Skeletal muscle satellite cell (primary cell): ENCODE measurements around the gene HOXA5.

Experiments used
- H3K27me3 ChIP-seq: 2 replicates; pipeline ENCODE4 v1.7.0; 2013; ENCODE audit warnings: low read length; ENCODE audit not compliant: control insufficient read depth, insufficient read depth
- H3K36me3 ChIP-seq: 2 replicates; pipeline ENCODE4 v1.7.0; 2013; ENCODE audit warnings: mild to moderate bottlenecking, control low read depth, low read length; ENCODE audit not compliant: insufficient read depth
- H3K4me1 ChIP-seq: 2 replicates; pipeline ENCODE4 v1.7.0; 2013; ENCODE audit warnings: low read length; ENCODE audit not compliant: control insufficient read depth, insufficient read depth
- H3K4me2 ChIP-seq: 2 replicates; pipeline ENCODE4 v1.7.0; 2013; ENCODE audit warnings: mild to moderate bottlenecking, low read length
- H3K4me3 ChIP-seq: 2 replicates; pipeline ENCODE4 v1.7.0; 2013; ENCODE audit warnings: low read length
- H3K9ac ChIP-seq: 2 replicates; pipeline ENCODE4 v1.7.0; 2013; ENCODE audit warnings: mild to moderate bottlenecking, low read depth, low read length, moderate library complexity
- H3K9me3 ChIP-seq: replicated peaks from 2 replicates; pipeline ENCODE4 v1.7.0; 2013; ENCODE audit warnings: mild to moderate bottlenecking, control low read depth, low read length

HOXA5 gene

GRCh38 chr7:27123007-27123476, 20.4 kb downstream of the HOXA5 start:
- Histone ChIP-seq H3K36me3 (peaks cover 13% of the 10 kb centered on the region), H3K4me2 (no peak overlapping the region), H3K27me3 (no peaks in the 10 kb centered on the region), H3K9me3 (no peaks in the 10 kb centered on the region), H3K9ac (no peak overlapping the region), H3K4me3 (no peak overlapping the region), H3K4me1 (no peaks in the 10 kb centered on the region)

GRCh38 chr7:27122077-27122910, 21.2 kb downstream of the HOXA5 start:
- Histone ChIP-seq H3K27me3 (no peaks in the 10 kb centered on the region), H3K4me1 (no peaks in the 10 kb centered on the region), H3K4me2 (no peak overlapping the region), H3K36me3 (peaks cover 13% of the 10 kb centered on the region), H3K9ac (no peak overlapping the region), H3K9me3 (no peaks in the 10 kb centered on the region), H3K4me3 (no peak overlapping the region)

GRCh38 chr7:27121684-27122076, 21.8 kb downstream of the HOXA5 start:
- H3K27me3 ChIP-seq: no peaks in the 10 kb centered on the region
- no peak overlapping the region for H3K4me3 ChIP-seq
- H3K4me1 ChIP-seq: no peaks in the 10 kb centered on the region
- H3K9me3 ChIP-seq: no peaks in the 10 kb centered on the region
- H3K9ac ChIP-seq: no peak overlapping the region
- no peak overlapping the region for H3K4me2 ChIP-seq
- peaks cover 13% of the 10 kb centered on the region for H3K36me3 ChIP-seq

- Histone ChIP-seq H3K27me3 (no peaks in the 10 kb centered on the region), H3K4me3 (no peak overlapping the region), H3K4me1 (peaks cover 8% of the 10 kb centered on the region), H3K4me2 (no peak overlapping the region), H3K9ac (no peak overlapping the region), H3K9me3 (no peaks in the 10 kb centered on the region), H3K36me3 (peaks cover 10% of the 10 kb centered on the region)
These were observed 24.0 kb downstream of the HOXA5 start for GRCh38 chr7:27119412-27119911.

- Histone ChIP-seq H3K4me3 (no peak overlapping the region), H3K27me3 (no peaks in the 10 kb centered on the region), H3K4me1 (peaks cover 13% of the 10 kb centered on the region), H3K36me3 (peaks cover 10% of the 10 kb centered on the region), H3K4me2 (no peak overlapping the region), H3K9ac (no peak overlapping the region), H3K9me3 (no peaks in the 10 kb centered on the region)
These were observed 24.9 kb downstream of the HOXA5 start for GRCh38 chr7:27118580-27118979.

- Histone ChIP-seq H3K9me3 (no peaks in the 10 kb centered on the region), H3K4me1 (peaks cover 18% of the 10 kb centered on the region), H3K27me3 (no peaks in the 10 kb centered on the region), H3K9ac (no peak overlapping the region), H3K4me2 (no peak overlapping the region), H3K36me3 (peaks cover 10% of the 10 kb centered on the region), H3K4me3 (no peak overlapping the region)
These were observed 25.5 kb downstream of the HOXA5 start for GRCh38 chr7:27117887-27118491.

GRCh38 chr7:27116962-27117886, 26.3 kb downstream of the HOXA5 start:
- peaks cover 24% of the 10 kb centered on the region for H3K4me1 ChIP-seq
- no peak overlapping the region for H3K4me3 ChIP-seq
- H3K9me3 ChIP-seq: no peaks in the 10 kb centered on the region
- H3K4me2 ChIP-seq: no peak overlapping the region
- H3K9ac ChIP-seq: no peak overlapping the region
- H3K27me3 ChIP-seq: no peaks in the 10 kb centered on the region
- peaks cover 7% of the 10 kb centered on the region for H3K36me3 ChIP-seq

- Histone ChIP-seq H3K4me3 (no peak overlapping the region), H3K9me3 (no peaks in the 10 kb centered on the region), H3K36me3 (peaks cover 2% of the 10 kb centered on the region), H3K4me1 (peaks cover 32% of the 10 kb centered on the region), H3K27me3 (no peaks in the 10 kb centered on the region), H3K9ac (no peak overlapping the region), H3K4me2 (no peak overlapping the region)
These were observed 27.2 kb downstream of the HOXA5 start for GRCh38 chr7:27116031-27116961.

GRCh38 chr7:27115221-27116026, 28.1 kb downstream of the HOXA5 start:
- peaks cover 41% of the 10 kb centered on the region for H3K4me1 ChIP-seq
- no peaks in the 10 kb centered on the region for H3K9me3 ChIP-seq
- H3K4me2 ChIP-seq: no peak overlapping the region
- H3K36me3 ChIP-seq: peaks cover 4% of the 10 kb centered on the region
- no peaks in the 10 kb centered on the region for H3K27me3 ChIP-seq
- no peak overlapping the region for H3K9ac ChIP-seq
- no peak overlapping the region for H3K4me3 ChIP-seq

- Histone ChIP-seq H3K9ac (no peak overlapping the region), H3K4me1 (peaks cover 41% of the 10 kb centered on the region), H3K36me3 (peaks cover 8% of the 10 kb centered on the region), H3K27me3 (no peaks in the 10 kb centered on the region), H3K9me3 (no peaks in the 10 kb centered on the region), H3K4me3 (no peak overlapping the region), H3K4me2 (no peak overlapping the region)
These were observed 28.6 kb downstream of the HOXA5 start for GRCh38 chr7:27114881-27115220.
